Measurements from ENCODE around the gene PTGDR2.

DNA sequence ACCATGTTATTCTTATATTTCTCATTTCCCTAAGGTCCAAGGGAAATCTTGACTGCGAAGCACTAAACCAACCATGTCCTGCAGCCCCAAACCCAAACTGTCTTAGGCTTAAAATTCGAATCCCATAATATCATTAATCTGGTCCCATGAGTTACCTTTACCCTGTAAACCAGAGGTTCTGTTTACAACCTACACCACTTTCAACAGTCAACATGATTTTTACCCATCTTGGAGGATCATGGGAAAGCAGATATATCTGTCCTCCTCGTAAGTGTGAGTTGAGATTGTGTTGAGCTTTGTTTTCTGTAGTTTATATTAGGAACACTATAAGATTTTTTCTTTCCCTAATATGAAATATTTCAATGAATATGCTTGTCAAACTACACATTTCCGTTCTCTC lies 44.2 kb upstream of the PTGDR2 start:
- no peak for TF ChIP-seq TAF1 (IDR thresholded peaks at IDR 0.05; ENCODE audit: borderline replicate concordance, low read depth, low read length)
- no peak for TF ChIP-seq POLR2A (IDR thresholded peaks at IDR 0.05; ENCODE audit: low read depth, low read length)
